ENCODE data around the gene ADAMTS2.

The ADAMTS2 gene

DNA sequence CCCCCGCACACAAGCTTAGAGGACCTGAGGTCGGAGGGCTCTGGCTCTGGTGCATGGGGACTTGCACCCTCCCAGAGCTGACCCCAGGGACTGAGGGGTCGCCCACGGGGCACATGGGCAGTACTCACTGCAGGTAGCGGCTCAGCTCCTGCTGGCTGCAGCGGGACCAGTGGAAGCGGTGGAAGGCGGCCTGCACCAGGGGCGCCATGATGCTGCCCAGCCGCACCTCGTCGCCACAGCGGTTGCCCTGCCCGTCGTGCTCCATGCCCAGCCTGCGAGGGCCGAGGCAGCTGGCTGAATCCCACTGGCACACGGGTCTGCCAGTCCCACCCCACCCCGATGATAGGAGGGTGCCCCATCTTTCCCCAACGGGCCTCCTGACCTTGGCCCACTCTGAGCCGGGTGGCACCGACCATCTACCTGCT is 191.3 kb downstream of the ADAMTS2 start:
- no peak overlapping the region for H3K4me3 ChIP-seq (replicated peaks; ENCODE audit: low read depth, low read length)
- no peak for DNase-seq (ENCODE audit: extremely low read depth, low read depth)
- TF ChIP-seq, protein P1, sequence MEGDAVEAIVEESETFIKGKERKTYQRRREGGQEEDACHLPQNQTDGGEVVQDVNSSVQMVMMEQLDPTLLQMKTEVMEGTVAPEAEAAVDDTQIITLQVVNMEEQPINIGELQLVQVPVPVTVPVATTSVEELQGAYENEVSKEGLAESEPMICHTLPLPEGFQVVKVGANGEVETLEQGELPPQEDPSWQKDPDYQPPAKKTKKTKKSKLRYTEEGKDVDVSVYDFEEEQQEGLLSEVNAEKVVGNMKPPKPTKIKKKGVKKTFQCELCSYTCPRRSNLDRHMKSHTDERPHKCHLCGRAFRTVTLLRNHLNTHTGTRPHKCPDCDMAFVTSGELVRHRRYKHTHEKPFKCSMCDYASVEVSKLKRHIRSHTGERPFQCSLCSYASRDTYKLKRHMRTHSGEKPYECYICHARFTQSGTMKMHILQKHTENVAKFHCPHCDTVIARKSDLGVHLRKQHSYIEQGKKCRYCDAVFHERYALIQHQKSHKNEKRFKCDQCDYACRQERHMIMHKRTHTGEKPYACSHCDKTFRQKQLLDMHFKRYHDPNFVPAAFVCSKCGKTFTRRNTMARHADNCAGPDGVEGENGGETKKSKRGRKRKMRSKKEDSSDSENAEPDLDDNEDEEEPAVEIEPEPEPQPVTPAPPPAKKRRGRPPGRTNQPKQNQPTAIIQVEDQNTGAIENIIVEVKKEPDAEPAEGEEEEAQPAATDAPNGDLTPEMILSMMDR (IDR thresholded peaks at IDR 0.05; ENCODE audit: low read depth, low read length, missing control alignments) = no peak

DNA sequence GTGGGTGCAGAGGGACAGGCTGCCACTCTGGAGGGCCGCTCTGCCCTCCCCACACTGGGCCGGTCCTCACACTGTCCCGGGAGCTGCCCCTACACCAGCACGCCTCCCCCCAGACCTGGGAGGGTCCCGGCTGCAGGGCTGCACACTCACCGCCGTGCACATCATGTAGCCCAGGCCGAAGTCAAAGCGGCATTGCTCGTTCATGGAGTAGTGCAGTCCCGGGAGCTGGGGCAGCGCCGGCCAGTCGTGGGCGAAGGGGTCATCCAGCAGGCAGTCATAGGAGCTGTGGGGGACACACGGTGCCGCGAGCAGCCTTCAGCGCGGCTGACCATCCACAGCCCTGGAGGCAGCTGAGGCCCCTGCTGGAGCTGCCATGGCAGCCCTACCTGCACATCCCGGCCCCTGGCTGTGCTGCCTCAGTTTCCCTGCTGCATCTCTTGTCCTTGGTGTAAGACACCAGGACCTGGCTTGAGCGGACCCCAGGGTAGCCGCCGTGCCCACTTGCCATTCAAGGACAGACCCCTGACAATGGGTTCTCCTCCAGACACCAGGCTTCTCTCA is 191.8 kb downstream of the ADAMTS2 start:
- no peak overlapping the region for H3K4me3 ChIP-seq (replicated peaks; ENCODE audit: low read depth, low read length)
- no peak for DNase-seq (ENCODE audit: extremely low read depth, low read depth)
- TF ChIP-seq, protein P1 (IDR thresholded peaks at IDR 0.05; ENCODE audit: low read depth, low read length, missing control alignments) = no peak

DNA sequence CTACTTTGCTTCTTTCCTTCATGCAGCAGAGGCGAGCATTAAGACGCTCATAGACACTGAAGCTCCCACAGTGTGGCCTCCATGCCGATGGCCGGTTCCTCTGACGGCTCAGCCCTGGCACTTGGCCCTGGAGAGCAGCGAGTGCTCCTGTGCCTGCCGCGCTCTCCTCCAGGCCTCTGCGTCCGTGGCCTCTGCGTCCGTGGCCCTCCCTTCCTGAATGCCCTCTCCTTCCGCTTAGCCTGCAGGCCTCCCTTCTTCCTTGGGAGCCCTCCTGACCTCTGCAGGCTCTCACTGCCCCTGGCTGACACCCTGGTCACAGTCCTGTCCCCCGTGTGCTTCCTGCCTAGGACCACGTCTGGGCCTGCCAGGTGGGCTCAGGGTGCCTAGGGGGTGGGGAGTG is 192.3 kb downstream of the ADAMTS2 start:
- H3K4me3 ChIP-seq (replicated peaks; ENCODE audit: low read depth, low read length) = no peak overlapping the region
- no peak for DNase-seq (ENCODE audit: extremely low read depth, low read depth)
- TF ChIP-seq, protein P1 (IDR thresholded peaks at IDR 0.05; ENCODE audit: low read depth, low read length, missing control alignments) = no peak

DNA sequence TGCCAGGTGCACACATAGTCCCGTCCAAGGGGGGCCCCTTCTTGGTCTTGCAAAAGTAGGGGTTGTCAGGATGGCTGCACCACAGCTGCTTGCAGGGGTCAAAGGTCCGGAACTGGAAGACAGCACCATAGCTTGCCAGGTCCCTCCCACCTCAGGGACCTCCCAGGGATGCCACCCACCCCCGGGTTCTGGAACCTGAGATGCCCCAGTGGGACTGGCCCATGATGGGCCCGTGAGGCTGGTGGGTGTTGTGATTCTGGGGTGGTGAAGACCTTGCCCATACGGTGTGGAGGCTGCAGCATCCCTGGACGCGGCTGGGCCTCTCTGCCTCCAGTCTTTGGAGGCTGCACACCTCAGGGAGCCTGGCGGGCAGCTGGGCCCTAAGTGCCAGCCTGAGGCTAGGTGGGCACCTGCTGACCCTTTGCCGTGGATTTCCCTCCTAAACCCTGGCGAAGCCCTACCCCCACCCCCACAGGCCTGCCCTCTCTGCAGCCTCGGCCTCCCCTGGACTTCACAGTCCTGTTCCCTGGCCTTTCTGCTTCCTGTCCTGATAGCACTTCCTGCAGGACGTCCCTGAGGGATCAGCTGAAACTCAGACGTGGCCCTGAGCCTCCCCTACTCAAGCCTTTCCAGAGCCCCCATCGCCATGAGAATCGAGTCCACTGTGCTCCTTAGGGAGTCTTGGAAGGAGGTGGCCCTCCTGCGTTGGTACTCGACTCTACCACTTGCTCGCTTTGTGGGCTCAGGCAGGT is 192.9 kb downstream of the ADAMTS2 start:
- no peak overlapping the region for H3K4me3 ChIP-seq (replicated peaks; ENCODE audit: low read depth, low read length)
- DNase-seq (ENCODE audit: extremely low read depth, low read depth) = no peak
- TF ChIP-seq, protein P1 (IDR thresholded peaks at IDR 0.05; ENCODE audit: low read depth, low read length, missing control alignments) = no peak

DNA sequence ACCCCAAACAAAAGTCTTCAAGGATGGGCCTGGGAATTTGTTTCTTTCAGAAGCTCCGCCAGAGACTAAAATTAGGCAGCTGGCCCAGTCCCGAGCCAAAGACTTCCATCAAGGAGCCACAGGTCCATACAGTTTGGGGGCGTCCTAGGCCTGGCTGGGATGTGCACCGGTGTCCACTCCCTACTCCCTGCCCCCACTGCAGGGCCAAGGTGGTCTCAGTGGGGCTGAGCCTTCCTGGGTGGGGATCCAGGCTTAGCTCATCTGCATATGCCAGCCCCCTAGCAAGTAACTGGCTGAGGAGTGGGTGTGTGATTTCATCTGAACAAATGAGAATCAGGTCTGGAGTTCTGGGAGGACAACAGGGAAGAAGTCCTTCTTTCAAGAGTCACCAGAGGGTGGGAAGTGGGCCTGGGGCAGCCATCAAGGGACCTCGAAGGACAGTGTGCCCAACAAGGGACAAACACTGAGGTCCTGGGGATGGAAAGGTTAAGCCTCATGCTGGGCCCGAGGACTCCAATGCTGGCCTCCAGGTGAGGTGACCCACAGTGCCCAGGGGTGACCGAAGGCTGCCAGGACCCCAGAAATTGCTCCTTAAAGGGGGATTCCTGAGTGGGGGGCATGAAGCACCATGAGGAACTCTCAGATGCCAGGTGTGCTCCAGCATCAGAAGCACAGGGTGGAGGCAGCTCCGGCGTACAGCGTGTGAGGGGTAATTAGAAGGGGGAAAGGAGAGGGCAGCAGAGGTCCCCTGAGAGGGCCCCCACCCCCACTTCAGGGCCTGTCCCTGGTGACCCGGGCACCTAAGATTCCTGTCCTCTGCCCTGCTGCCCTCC is 193.8 kb downstream of the ADAMTS2 start:
- TF ChIP-seq, protein P1 (IDR thresholded peaks at IDR 0.05; ENCODE audit: low read depth, low read length, missing control alignments) = no peak
- H3K4me3 ChIP-seq (replicated peaks; ENCODE audit: low read depth, low read length) = no peak overlapping the region
- no peak for DNase-seq (ENCODE audit: extremely low read depth, low read depth)

DNA sequence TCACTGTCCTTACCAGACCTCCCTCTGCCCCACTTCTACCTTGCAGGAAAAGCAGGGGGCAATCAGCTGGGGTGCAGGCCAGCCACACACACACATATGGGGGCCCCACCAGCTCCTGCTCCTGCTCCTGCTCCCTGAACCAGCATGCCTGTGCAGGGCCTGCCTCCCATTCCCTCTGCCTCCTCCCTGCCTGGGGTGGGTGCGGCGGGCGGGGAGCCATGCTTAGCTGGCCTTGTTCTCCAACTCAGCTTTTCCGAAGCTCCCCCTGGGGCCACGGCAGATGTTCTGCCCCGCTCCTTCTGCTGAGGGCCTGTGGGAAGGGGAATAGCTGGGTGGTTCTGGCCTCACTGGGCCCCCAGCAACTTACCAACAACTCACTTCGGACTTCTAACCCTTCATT is 195.2 kb downstream of the ADAMTS2 start:
- H3K4me3 ChIP-seq (replicated peaks; ENCODE audit: low read depth, low read length) = no peak overlapping the region
- TF ChIP-seq, protein P1 (IDR thresholded peaks at IDR 0.05; ENCODE audit: low read depth, low read length, missing control alignments) = no peak
- DNase-seq (ENCODE audit: extremely low read depth, low read depth) = no peak
